ENCODE data around the gene PCDHA8.
"Not testable (repeated sequence)": the region's sequence is repeated elsewhere in the genome, so short reads cannot be mapped to it uniquely, and the experiment has no call there.

The PCDHA8 gene

DNA sequence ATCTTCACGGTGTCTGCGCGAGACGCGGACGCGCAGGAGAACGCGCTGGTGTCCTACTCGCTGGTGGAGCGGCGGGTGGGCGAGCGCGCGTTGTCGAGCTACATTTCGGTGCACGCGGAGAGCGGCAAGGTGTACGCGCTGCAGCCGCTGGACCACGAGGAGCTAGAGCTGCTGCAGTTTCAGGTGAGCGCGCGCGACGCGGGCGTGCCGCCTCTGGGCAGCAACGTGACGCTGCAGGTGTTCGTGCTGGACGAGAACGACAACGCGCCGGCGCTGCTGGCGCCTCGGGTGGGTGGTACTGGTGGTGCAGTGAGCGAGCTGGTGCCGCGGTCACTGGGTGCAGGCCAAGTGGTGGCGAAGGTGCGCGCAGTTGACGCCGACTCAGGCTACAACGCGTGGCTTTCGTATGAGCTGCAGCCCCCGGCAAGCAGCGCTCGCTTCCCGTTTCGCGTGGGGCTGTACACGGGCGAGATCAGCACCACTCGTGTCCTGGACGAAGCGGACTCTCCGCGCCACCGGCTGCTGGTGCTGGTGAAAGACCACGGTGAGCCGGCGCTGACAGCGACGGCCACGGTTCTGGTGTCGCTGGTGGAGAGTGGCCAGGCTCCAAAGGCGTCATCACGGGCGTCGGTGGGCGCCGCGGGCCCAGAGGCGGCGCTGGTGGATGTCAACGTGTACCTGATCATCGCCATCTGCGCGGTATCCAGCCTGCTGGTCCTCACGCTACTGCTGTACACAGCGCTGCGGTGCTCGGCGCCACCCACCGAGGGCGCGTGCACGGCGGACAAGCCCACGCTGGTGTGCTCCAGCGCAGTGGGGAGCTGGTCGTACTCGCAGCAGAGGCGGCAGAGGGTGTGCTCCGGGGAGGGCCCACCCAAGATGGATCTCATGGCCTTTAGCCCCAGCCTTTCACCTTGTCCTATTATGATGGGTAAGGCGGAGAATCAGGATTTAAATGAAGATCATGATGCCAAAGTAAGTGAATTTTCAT, 11.2 kb upstream of the PCDHA8 start:
- DNase-seq (ENCODE audit: low read depth), result not testable (repeated sequence)

DNA sequence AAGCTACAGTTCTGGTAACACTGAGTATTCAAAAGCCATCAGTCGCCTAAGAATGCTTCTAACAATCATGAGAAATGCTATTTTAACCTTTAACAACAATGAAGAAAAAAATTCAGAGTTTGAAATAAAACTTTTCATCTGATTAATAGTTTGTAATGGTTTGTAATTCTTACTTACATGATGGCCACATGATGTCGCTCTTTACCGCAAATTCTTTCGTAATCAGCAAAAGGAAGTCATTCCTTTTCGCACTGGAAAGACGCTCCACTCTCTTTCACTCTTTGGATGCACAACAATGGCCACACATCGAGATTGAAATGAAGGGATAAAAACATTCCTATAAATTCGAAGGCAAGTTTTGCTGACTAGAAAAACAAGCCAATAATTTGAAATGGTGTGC, 7.0 kb upstream of the PCDHA8 start, which contains the start of gene PCDHA7:
PCDHA7 (plus strand) TSS at position 277 of the 400 bp plus-strand sequence; CDS start at position 392, 115 bp downstream.
- DNase-seq (ENCODE audit: low read depth), result peak; percentile 0

DNA sequence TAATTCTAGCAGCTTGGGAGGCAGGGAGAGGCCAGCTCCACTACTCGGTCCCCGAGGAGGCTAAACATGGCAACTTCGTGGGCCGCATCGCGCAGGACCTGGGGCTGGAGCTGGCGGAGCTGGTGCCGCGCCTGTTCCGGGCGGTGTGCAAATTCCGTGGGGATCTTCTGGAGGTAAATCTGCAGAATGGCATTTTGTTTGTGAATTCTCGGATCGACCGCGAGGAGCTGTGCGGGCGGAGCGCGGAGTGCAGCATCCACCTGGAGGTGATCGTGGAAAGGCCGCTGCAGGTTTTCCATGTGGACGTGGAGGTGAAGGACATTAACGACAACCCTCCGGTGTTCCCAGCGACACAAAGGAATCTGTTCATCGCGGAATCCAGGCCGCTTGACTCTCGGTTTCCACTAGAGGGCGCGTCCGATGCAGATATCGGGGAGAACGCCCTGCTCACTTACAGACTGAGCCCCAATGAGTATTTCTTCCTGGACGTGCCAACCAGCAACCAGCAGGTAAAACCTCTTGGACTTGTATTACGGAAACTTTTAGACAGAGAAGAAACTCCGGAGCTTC, 6.5 kb upstream of the PCDHA8 start:
- DNase-seq (ENCODE audit: low read depth), result not testable (repeated sequence)

DNA sequence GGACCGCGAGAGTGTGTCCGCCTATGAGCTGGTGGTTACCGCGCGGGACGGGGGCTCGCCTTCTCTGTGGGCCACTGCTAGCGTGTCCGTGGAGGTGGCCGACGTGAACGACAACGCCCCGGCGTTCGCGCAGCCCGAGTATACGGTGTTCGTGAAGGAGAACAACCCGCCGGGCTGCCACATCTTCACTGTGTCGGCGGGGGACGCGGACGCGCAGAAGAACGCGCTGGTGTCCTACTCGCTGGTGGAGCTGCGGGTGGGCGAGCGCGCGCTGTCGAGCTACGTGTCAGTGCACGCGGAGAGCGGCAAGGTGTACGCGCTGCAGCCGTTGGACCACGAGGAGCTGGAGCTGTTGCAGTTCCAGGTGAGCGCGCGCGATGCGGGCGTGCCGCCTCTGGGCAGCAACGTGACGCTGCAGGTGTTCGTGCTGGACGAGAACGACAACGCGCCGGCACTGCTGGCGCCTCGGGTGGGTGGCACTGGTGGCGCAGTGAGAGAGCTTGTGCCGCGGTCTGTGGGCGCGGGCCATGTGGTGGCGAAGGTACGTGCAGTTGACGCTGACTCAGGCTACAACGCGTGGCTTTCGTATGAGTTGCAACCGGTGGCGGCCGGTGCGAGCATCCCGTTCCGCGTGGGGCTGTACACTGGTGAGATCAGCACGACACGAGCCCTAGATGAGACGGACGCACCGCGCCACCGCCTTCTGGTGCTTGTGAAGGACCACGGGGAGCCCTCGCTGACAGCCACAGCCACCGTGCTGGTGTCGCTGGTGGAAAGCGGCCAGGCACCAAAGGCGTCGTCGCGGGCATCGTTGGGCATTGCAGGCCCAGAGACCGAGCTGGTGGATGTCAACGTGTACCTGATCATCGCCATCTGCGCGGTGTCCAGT, 5.1 kb upstream of the PCDHA8 start:
- DNase-seq (ENCODE audit: low read depth), result no peak

DNA sequence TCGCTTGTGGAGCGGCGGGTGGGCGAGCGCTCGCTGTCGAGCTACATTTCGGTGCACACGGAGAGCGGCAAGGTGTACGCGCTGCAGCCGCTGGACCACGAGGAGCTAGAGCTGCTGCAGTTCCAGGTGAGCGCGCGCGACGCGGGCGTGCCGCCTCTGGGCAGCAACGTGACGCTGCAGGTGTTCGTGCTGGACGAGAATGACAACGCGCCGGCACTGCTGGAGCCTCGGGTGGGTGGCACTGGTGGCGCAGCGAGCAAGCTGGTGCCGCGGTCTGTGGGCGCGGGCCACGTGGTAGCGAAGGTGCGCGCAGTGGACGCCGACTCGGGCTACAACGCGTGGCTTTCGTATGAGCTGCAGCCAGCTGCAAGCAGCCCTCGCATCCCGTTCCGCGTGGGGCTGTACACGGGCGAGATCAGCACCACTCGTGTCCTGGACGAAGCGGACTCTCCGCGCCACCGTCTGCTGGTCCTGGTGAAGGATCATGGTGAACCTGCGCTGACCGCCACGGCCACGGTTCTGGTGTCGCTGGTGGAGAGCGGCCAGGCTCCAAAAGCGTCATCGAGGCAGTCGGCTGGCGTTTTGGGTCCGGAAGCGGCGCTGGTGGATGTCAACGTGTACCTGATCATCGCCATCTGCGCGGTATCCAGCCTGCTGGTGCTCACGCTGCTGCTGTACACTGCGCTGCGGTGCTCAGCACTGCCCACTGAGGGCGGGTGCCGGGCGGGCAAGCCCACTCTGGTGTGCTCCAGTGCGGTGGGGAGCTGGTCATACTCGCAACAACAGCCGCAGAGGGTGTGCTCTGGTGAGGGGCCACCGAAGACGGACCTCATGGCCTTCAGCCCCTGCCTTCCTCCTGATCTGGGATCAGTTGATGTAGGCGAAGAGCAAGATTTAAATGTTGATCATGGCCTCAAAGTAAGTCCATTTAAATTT, 2.1 kb downstream of the PCDHA8 start:
- DNase-seq (ENCODE audit: low read depth), result no peak

DNA sequence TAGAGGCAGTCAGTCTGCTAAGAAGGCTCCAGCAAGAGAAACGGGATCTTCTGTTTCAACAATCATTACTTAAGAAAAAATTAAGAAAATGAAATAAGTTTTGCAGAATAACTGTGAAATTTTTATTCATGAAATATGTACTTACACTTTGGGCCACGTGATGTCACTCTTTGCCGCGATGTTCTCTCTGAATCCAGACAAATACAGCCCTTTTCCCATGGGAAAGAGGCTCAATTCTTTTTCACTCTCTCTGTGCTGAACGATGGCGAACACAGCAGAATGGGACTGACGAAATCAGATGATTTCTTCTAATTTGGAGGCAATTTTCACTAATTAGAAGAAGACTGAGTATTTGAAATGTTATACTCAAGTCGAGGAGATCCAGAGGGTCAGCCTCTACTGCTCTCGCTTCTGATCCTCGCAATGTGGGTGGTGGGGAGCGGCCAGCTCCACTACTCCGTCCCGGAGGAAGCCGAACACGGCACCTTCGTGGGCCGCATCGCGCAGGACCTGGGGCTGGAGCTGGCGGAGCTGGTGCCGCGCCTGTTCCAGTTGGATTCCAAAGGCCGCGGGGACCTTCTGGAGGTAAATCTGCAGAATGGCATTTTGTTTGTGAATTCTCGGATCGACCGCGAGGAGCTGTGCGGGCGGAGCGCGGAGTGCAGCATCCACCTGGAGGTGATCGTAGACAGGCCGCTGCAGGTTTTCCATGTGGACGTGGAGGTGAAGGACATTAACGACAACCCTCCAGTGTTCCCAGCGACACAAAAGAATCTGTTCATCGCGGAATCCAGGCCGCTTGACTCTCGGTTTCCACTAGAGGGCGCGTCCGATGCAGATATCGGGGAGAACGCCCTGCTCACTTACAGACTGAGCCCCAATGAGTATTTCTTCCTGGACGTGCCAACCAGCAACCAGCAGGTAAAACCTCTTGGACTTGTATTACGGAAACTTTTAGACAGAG, 7.4 kb downstream of the PCDHA8 start, which contains the start of gene PCDHA9:
PCDHA9 (plus strand) TSS at position 244 of the 964 bp plus-strand sequence; CDS start at position 358, 114 bp downstream.
- DNase-seq (ENCODE audit: low read depth), result not testable (repeated sequence)

DNA sequence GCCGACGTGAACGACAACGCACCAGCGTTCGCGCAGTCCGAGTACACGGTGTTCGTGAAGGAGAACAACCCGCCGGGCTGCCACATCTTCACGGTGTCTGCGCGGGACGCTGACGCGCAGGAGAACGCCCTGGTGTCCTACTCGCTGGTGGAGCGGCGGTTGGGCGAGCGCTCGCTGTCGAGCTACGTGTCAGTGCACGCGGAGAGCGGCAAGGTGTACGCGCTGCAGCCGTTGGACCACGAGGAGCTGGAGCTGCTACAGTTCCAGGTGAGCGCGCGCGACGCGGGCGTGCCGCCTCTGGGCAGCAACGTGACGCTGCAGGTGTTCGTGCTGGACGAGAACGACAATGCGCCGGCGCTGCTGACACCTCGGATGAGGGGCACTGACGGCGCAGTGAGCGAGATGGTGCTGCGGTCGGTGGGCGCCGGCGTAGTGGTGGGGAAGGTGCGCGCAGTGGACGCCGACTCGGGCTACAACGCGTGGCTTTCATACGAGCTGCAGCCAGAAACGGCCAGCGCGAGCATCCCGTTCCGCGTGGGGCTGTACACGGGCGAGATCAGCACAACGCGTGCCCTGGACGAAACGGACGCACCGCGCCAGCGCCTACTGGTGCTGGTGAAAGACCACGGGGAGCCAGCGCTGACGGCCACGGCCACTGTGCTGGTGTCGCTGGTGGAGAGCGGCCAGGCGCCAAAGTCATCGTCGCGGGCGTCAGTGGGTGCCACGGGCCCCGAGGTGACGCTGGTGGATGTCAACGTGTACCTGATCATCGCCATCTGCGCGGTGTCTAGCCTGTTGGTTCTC, 9.0 kb downstream of the PCDHA8 start:
- DNase-seq (ENCODE audit: low read depth), result not testable (repeated sequence)

DNA sequence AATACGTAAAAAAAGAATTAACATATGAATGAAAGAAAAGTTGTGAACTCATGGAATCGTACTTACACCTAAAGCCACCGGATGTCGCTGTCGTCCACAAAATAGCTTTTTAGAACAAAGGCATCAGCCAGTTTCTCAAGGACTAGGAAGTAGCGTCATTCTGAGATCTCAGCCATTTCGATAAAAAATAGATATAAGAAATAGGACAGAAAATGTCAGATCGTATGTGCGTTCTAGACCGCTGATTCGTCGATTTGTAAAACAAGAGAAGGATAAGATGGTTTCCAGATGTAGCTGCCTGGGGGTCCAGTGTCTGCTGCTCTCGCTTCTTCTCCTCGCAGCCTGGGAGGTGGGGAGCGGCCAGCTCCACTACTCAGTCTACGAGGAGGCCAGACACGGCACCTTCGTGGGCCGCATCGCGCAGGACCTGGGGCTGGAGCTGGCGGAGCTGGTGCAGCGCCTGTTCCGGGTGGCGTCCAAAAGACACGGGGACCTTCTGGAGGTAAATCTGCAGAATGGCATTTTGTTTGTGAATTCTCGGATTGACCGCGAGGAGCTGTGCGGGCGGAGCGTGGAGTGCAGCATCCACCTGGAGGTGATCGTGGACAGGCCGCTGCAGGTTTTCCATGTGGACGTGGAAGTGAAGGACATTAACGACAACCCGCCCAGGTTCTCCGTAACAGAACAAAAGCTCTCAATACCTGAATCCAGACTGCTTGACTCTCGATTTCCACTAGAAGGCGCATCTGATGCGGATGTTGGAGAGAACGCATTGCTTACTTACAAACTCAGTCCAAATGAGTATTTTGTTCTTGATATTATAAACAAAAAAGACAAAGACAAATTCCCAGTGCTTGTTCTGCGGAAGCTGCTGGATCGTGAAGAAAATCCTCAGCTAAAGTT, 15.0 kb downstream of the PCDHA8 start, which contains the start of gene PCDHA10:
PCDHA10 (plus strand) TSS at position 126 of the 903 bp plus-strand sequence; CDS start at position 278, 152 bp downstream.
- DNase-seq (ENCODE audit: low read depth), result no peak

DNA sequence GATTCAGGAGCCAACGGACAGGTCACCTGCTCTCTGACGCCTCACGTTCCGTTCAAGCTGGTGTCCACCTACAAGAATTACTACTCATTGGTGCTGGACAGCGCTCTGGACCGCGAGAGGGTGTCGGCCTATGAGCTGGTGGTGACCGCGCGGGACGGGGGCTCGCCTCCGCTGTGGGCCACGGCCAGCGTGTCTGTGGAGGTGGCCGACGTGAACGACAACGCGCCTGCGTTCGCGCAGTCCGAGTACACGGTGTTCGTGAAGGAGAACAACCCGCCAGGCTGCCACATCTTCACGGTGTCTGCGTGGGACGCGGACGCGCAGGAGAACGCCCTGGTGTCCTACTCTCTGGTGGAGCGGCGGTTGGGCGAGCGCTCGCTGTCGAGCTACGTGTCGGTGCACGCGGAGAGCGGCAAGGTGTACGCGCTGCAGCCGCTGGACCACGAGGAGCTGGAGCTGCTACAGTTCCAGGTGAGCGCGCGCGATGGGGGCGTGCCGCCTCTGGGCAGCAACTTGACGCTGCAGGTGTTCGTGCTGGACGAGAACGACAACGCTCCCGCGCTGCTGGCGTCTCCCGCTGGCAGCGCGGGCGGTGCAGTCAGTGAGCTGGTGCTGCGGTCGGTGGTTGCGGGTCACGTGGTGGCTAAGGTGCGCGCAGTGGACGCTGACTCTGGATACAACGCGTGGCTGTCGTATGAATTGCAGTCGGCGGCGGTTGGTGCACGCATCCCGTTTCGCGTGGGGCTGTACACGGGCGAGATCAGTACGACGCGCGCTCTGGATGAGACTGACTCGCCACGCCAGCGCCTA, 16.4 kb downstream of the PCDHA8 start:
- no peak for DNase-seq (ENCODE audit: low read depth)

DNA sequence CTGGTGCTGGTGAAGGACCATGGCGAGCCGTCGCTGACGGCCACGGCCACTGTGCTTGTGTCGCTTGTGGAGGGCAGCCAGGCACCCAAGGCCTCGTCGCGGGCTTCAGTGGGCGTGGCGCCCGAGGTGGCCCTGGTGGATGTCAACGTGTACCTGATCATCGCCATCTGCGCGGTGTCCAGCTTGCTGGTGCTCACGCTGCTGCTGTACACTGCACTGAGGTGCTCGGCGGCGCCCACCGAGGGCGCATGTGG, 16.9 kb downstream of the PCDHA8 start:
- DNase-seq (ENCODE audit: low read depth), result no peak

DNA sequence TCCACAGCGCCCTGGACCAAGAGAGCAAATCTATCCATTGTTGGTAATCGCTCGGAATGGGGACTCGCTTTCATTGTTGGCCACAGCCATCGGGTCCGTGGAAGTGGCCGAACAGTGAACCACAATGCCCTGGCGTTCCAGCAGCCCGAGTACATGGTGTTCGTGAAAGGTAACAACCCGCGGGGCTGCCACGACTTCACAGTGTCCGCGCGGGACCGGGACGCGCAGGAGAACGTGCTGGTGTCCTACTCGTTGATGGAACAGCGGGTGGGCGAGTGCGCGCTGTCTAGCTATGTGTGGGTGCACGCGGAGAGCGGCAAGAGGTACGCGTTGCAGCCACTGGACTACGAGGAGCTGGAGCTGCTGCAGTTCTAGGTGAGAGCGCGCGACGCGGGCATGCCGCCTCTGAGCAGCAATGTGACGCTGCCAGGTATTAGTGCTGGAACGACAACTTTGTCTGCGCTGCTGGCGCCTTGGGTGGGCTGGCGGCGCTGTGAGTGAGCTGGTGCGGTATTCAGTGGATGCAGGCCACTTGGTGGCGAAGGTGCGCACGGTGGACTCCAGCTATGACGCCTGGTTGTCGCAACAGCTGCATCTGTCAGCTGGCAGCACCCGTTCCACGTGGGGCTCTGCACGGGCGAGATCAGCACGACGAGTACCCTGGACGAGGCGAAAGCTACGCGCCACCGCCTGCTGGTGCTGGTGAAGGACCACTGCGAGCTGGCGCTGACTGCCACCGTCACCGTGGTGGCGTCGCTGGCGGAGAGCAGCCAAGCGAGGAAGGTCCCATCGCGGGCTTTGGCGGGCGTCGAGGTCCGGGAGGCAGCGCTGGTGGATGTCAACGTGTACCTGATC, 21.7 kb downstream of the PCDHA8 start:
- DNase-seq (ENCODE audit: low read depth), result no peak

DNA sequence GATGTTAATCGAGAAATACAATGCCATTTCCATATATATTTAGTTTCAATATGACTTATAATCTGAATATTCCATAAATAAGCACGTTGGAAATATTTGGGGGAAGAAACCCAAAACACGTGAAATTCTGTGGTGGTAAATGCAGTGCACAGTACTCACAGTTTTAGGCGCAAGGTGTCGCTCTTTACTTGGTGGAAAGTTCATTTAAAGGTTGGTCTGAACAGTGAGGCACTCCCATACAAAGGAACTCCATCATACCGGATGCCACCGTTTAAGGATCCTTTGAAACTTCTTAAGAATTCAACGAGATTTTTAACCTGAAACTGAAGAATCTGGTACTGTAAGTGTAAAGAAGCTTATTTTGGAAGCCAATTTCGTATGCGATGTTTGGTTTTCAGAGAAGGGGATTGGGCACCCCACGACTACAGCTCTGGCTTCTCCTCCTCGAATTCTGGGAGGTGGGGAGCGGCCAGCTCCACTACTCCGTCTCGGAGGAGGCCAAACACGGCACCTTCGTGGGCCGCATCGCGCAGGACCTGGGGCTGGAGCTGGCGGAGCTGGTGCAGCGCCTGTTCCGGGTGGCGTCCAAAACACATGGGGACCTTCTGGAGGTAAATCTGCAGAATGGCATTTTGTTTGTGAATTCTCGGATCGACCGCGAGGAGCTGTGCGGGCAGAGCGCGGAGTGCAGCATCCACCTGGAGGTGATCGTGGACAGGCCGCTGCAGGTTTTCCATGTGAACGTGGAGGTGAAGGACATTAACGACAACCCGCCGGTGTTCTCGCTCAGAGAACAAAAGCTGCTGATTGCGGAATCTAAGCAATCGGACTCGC, 28.0 kb downstream of the PCDHA8 start, which contains the start of gene PCDHA11:
PCDHA11 (plus strand) TSS at position 237 of the 834 bp plus-strand sequence; CDS start at position 384, 147 bp downstream.
- no peak for DNase-seq (ENCODE audit: low read depth)

DNA sequence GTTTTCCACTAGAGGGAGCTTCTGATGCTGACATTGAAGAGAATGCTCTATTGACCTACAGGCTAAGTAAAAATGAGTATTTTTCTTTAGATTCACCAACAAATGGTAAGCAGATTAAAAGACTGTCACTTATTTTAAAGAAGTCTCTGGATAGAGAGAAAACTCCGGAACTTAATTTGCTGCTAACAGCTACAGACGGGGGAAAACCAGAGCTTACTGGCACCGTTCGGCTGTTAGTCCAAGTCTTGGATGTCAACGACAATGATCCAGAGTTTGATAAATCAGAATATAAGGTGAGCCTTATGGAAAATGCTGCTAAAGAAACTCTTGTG, 28.5 kb downstream of the PCDHA8 start:
- DNase-seq (ENCODE audit: low read depth), result no peak

DNA sequence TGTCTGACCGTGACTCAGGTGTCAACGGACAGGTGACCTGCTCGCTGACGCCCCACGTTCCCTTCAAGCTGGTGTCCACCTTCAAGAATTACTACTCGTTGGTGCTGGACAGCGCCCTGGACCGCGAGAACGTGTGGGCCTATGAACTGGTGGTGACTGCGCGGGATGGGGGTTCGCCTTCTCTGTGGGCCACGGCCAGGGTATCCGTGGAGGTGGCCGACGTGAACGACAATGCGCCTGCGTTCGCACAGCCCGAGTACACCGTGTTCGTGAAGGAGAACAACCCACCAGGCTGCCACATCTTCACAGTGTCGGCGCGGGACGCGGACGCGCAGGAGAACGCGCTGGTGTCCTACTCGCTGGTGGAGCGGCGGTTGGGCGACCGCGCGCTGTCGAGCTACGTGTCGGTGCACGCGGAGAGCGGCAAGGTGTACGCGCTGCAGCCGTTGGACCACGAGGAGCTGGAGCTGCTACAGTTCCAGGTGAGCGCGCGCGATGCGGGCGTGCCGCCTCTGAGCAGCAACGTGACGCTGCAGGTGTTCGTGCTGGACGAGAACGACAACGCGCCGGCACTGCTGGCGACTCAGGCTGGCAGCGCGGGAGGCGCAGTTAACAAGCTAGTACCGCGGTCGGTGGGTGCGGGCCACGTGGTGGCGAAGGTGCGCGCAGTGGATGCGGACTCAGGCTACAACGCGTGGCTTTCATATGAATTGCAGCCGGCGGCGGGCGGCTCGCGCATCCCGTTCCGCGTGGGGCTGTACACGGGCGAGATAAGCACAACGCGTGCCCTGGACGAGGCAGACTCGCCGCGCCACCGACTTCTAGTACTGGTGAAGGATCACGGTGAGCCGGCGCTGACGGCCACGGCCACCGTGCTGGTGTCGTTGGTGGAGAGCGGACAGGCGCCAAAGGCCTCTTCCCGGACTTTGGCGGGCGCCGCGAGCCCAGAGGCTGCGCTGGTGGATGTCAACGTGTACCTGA, 29.5 kb downstream of the PCDHA8 start:
- no peak for DNase-seq (ENCODE audit: low read depth)
